ENCODE measurements around the gene MYOD1. TPM values are rescaled to one million over a fixed set of nuclear protein-coding genes. Genes with fewer than 3 reads are reported as not detected.

The MYOD1 gene
- total and polyA plus RNA-seq, 2 of the 13 experiments (the other 11 are each of a cell fraction or from before 2014, with no cell fraction given), result not detected

GRCh38 chr11:17734986-17735817 is 15.8 kb downstream of the MYOD1 start (continued):
- no peak for TF ChIP-seq SNRNP70 (IDR thresholded peaks at IDR 0.05; ENCODE audit: low read depth, low read length)
- TF ChIP-seq SALL1 (CRISPR knock-in tag; IDR thresholded peaks at IDR 0.05), result peak; percentile 64; the same call in 1 of the 2 replicates
- 0 out of 2 replicates have a peak, but pooled peaks have one; percentile 44 for TF ChIP-seq GPN1 (CRISPR knock-in tag; IDR thresholded peaks at IDR 0.05; ENCODE audit: borderline replicate concordance)
- 0 out of 2 replicates have a peak, but pooled peaks have one; percentile 35 for TF ChIP-seq SRY (CRISPR knock-in tag; IDR thresholded peaks at IDR 0.05)
- TF ChIP-seq KLF6 (CRISPR knock-in tag; IDR thresholded peaks at IDR 0.05), result peak; percentile 72; the same call in 1 of the 2 replicates
- TF ChIP-seq ATF7-NPFF (CRISPR knock-in tag; IDR thresholded peaks at IDR 0.05; ENCODE audit: low read depth), result 0 out of 2 replicates have a peak, but pooled peaks have one; percentile 34
- no peak for TF ChIP-seq RAD51 (IDR thresholded peaks at IDR 0.05; ENCODE audit: borderline replicate concordance)
- no peak for TF ChIP-seq CCAR2 (optimal IDR thresholded peaks at IDR 0.05; ENCODE audit: low read depth, low read length)
- TF ChIP-seq MYPOP (CRISPR knock-in tag; IDR thresholded peaks at IDR 0.05), result 0 out of 2 replicates have a peak, but pooled peaks have one; percentile 38
- 0 out of 2 replicates have a peak, but pooled peaks have one; percentile 68 for TF ChIP-seq IRX3 (CRISPR knock-in tag; IDR thresholded peaks at IDR 0.05; ENCODE audit: borderline replicate concordance, low read depth)
- TF ChIP-seq BCL6 (CRISPR knock-in tag; IDR thresholded peaks at IDR 0.05), result peak; percentile 52; the same call in 1 of the 2 replicates
- TF ChIP-seq ZNF329 (CRISPR knock-in tag; IDR thresholded peaks at IDR 0.05; ENCODE audit: low read depth), result no peak
- TF ChIP-seq MXI1 (IDR thresholded peaks at IDR 0.05; ENCODE audit: borderline replicate concordance, low read depth, low read length), result peak; percentile 53; the same call in 1 of the 3 replicates
- peak; percentile 60; the same call in 1 of the 2 replicates for TF ChIP-seq ZBTB7B (CRISPR knock-in tag; IDR thresholded peaks at IDR 0.05)
- TF ChIP-seq ZMYM4 (CRISPR knock-in tag; IDR thresholded peaks at IDR 0.05), result no peak
- TF ChIP-seq ZNF570 (CRISPR knock-in tag; IDR thresholded peaks at IDR 0.05; ENCODE audit: borderline replicate concordance), result no peak
- peak; percentile 53; the same call in 1 of the 2 replicates for TF ChIP-seq GABPB1 (CRISPR knock-in tag; IDR thresholded peaks at IDR 0.05)
- TF ChIP-seq ZNF232 (CRISPR knock-in tag; IDR thresholded peaks at IDR 0.05; ENCODE audit: borderline replicate concordance), result peak; percentile 84; the same call in 1 of the 2 replicates
- TF ChIP-seq ZSCAN30 (CRISPR knock-in tag; IDR thresholded peaks at IDR 0.05), result no peak
- TF ChIP-seq SOX13 (IDR thresholded peaks at IDR 0.05), result no peak
- 0 out of 4 replicates have a peak, but pooled peaks of 1 of the 2 experiments have one; percentile 11 for TF ChIP-seq SOX13 (CRISPR knock-in tag; conservative IDR thresholded peaks at IDR 0.05 in 1 of 2, IDR thresholded peaks at IDR 0.05 in 1 of 2)
- peak; percentile 67 for TF ChIP-seq HNRNPK (IDR thresholded peaks at IDR 0.05; ENCODE audit: low read depth, low read length, poor library complexity, severe bottlenecking)
- peak; percentile 78; the same call in 1 of the 2 replicates for TF ChIP-seq HBP1 (CRISPR knock-in tag; IDR thresholded peaks at IDR 0.05; ENCODE audit: low read depth)
- 0 out of 2 replicates have a peak, but pooled peaks have one; percentile 48 for TF ChIP-seq ARNT2 (CRISPR knock-in tag; IDR thresholded peaks at IDR 0.05; ENCODE audit: low read depth)
- TF ChIP-seq IRF9 (CRISPR knock-in tag; IDR thresholded peaks at IDR 0.05; ENCODE audit: borderline replicate concordance), result 0 out of 2 replicates have a peak, but pooled peaks have one; percentile 33
- no peak for TF ChIP-seq TEAD2 (CRISPR knock-in tag; IDR thresholded peaks at IDR 0.05)
- TF ChIP-seq ZNF20 (CRISPR knock-in tag; IDR thresholded peaks at IDR 0.05), result no peak
